Thymus (tissue), 11 donors: Measurements from ENCODE around the gene PERP. TPM values are rescaled to one million over a fixed set of nuclear protein-coding genes. Genes with fewer than 3 reads are reported as not detected.

Source experiments
- DNase-seq, 9 donors: peaks; one replicate each; pipeline ENCODE4 v3.0.0-alpha.2; 2013; ENCODE audit warnings: low spot score in 9 of 9, low read depth in 6 of 9, missing footprints in 1 of 9
- H3K27ac ChIP-seq, 2 donors: one replicate each; pipeline ENCODE4 v1.5.1; 2013; ENCODE audit warnings: control low read depth in 1 of 2, low read depth in 1 of 2, low read length in 1 of 2, mild to moderate bottlenecking in 1 of 2, moderate library complexity in 1 of 2
- H3K27me3 ChIP-seq, 2 donors: one replicate each; pipeline ENCODE4 v1.5.1; 2013; ENCODE audit warnings: low read length in 1 of 2; ENCODE audit not compliant: control insufficient read depth in 2 of 2, insufficient read depth in 1 of 2
- H3K36me3 ChIP-seq, 2 donors: one replicate each; pipeline ENCODE4 v1.5.1; 2013; ENCODE audit warnings: low read length in 1 of 2, mild to moderate bottlenecking in 1 of 2, moderate library complexity in 1 of 2; ENCODE audit not compliant: control insufficient read depth in 2 of 2, insufficient read depth in 2 of 2
- H3K4me1 ChIP-seq, 2 donors: one replicate each; pipeline ENCODE4 v1.5.1; 2013; ENCODE audit warnings: low read length in 2 of 2; ENCODE audit not compliant: control insufficient read depth in 2 of 2, insufficient read depth in 2 of 2
- H3K4me3 ChIP-seq, 2 donors: one replicate each; pipeline ENCODE4 v1.5.1; 2013; ENCODE audit warnings: low read length in 2 of 2, control low read depth in 1 of 2, mild to moderate bottlenecking in 1 of 2
- H3K9me3 ChIP-seq, 2 donors: one replicate each; pipeline ENCODE4 v1.5.1; 2013; ENCODE audit warnings: low read length in 1 of 2, mild to moderate bottlenecking in 1 of 2; ENCODE audit not compliant: control insufficient read depth in 2 of 2, insufficient read depth in 1 of 2
- WGBS: extraction: QIAGEN DNeasy Blood & Tissue Kit; methylation state at CpG from one replicate; pipeline ENCODE4 v1.1.7; 2013; 5-methylcytosine and 5-hydroxymethylcytosine counted together
- polyA plus RNA-seq: library from polyadenylated mRNA; stranded (reverse); fragments of 200-250 nt; gene quantifications from one replicate; pipeline ENCODE4 v1.2.3, GENCODE V29; 2013
- total RNA-seq: library from RNA; stranded (reverse); fragments of 120-200 nt; gene quantifications from one replicate; pipeline ENCODE4 v1.2.4, GENCODE V29; 2013
- donor health status: healthy.

Gene PERP
- total and polyA plus RNA-seq, 2 donors, result 8.4 to 182 TPM

DNA sequence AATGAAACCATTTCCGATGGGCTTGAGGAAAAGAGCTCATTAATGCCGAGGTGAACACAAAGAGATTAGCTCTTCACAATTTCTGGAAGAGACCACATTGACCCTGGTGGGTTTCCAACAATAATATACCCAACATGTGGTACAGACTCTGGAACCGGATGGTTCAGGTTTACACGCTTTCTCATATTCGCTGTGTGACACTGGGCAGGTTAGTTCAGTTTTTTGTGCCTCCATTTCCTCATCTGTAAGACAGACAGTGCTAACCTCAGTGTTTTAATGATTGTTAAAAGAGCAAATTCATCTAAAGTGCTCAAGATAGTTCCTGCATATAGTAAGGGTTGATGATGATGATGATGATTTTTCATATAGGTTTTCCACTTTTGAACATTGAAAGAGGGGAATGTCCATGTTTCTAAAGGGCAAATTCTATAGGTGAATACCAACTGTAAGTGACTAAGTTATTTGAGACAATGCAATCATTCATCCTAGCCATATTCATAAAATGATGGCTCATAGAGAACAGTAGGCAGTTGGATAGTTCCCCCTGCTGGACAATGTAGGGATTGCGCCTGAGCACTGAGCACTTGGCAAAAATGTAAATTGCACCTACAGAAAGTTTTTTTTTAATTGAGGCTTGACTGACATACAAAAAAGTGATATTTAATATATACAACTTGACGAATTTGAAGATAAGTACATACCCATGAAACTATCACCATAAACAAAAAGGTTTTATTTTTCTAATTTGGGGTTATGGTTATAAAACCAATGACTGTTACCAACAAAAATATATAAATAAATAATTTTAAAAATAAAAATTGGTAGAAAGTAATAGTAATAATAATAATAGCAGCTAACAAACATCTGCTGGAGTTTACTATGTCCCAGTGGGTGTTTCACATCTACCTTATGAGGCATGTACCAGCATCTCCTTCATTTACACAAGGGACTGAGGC is 2.1 kb upstream of the PERP start:
- no peaks in the 10 kb centered on the region for H3K9me3 ChIP-seq
- H3K27me3 ChIP-seq, result peaks cover 37 to 54% of the 10 kb centered on the region in 2 donors
- H3K4me3 ChIP-seq, result no peak overlapping the region
- no peaks in the 10 kb centered on the region for H3K36me3 ChIP-seq
- H3K27ac ChIP-seq, result no peak overlapping the region
- peaks cover 2 to 10% of the 10 kb centered on the region in 2 donors for H3K4me1 ChIP-seq
- WGBS, result 51% methylated on average over 7 of the region's 7 CpGs
- peak in 8 of 9 donors; percentile 42 to 82 (median 64) for DNase-seq

DNA sequence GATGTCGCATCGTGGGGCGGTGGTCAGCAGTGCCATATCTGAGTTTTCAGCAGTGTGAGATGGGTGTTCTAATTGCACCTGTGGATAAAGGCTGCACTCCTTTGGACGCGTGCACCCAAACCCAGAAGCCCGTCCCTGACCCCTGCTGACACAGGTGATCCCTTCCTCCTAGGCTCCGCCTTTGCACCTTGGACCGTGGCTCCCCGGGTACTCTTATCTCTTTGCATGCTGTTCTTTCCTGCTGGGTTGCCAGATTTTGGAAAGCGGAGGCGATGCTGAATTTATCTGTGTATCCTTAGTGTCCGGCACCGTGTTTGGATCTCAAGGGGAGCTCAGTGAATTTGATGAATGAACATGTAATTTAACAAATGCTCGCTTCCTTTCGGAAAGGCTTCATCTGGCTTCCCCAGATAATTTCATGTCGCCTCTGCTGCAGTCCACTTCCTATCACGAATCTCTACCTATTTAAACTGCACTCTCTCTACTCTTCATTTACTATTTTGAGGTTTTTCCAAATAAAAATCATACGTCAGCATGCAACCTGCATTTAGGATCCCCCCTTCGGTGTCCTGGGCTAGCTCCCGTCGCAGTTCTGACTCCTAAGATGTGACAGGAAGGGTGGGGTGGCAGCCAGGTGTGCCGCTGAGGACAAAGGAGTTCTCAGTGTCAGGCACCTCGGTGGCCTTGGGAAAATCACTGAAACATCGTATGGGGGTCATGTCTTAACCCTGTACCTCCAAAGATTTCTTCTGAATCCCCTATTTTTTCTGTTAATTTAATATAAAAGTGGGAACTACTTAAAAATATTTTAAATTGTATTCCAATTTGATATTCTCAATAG is 753 bp upstream of the PERP start:
- Histone ChIP-seq H3K9me3 (no peaks in the 10 kb centered on the region), H3K36me3 (no peaks in the 10 kb centered on the region), H3K27me3 (peaks cover 37 to 63% of the 10 kb centered on the region in 2 donors), H3K4me1 (peaks cover 2 to 10% of the 10 kb centered on the region in 2 donors), H3K4me3 (peak overlapping the region in 1 of 2 donors; percentile 56), H3K27ac (peak overlapping the region in 1 of 2 donors; percentile 65)
- WGBS, result 9% methylated on average over 24 of the region's 24 CpGs
- DNase-seq, result peak in 1 of 9 donors; percentile 16

DNA sequence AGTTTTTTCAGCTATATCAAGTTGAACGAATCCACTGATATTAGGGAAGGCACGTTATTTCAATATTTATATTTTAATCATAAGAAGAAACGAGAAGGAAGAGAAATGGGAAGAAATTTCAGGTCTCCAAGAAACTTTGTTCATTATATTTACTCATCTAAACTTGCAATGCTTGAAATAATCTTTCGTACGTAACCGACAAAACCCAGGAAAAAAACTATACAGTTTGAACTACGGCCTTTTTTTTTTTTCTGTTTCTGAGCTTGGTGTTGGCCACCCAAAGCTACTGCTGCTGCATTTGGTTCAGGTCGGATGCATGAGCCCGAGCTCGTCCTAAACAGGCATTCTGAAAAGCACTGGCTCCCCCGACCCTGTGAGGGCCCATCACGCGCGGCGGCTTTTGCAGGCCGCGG is 548 bp downstream of the PERP start:
- peak in 1 of 9 donors; percentile 36 for DNase-seq
- 4% methylated on average over 17 of the region's 17 CpGs for WGBS
- Histone ChIP-seq H3K4me3 (peak overlapping the region; percentile 31 to 56), H3K9me3 (no peaks in the 10 kb centered on the region), H3K27me3 (peaks cover 37 to 63% of the 10 kb centered on the region in 2 donors), H3K27ac (peak overlapping the region in 1 of 2 donors; percentile 58), H3K36me3 (no peaks in the 10 kb centered on the region), H3K4me1 (peaks cover 2 to 10% of the 10 kb centered on the region in 2 donors)

- peak overlapping the region; percentile 19 for H3K27ac ChIP-seq
- peaks cover 2 to 10% of the 10 kb centered on the region in 2 donors for H3K4me1 ChIP-seq
- H3K27me3 ChIP-seq, result peaks cover 37 to 63% of the 10 kb centered on the region in 2 donors
- 28% methylated on average over 10 of the region's 10 CpGs for WGBS
- DNase-seq, result peak in 1 of 9 donors; percentile 13
- no peaks in the 10 kb centered on the region for H3K9me3 ChIP-seq
- peak overlapping the region; percentile 14 to 22 for H3K4me3 ChIP-seq
- no peaks in the 10 kb centered on the region for H3K36me3 ChIP-seq
Observed at GRCh38 chr6:138105880-138106664, 1.1 kb downstream of the PERP start.

- peaks cover 37 to 63% of the 10 kb centered on the region in 2 donors for H3K27me3 ChIP-seq
- no peak overlapping the region for H3K4me3 ChIP-seq
- H3K27ac ChIP-seq, result no peak overlapping the region
- no peak for DNase-seq
- peaks cover 2 to 10% of the 10 kb centered on the region in 2 donors for H3K4me1 ChIP-seq
- WGBS, result 87% methylated on average over 5 of the region's 5 CpGs
- no peaks in the 10 kb centered on the region for H3K9me3 ChIP-seq
- no peaks in the 10 kb centered on the region for H3K36me3 ChIP-seq
Observed at GRCh38 chr6:138105446-138105845, 1.8 kb downstream of the PERP start.

DNA sequence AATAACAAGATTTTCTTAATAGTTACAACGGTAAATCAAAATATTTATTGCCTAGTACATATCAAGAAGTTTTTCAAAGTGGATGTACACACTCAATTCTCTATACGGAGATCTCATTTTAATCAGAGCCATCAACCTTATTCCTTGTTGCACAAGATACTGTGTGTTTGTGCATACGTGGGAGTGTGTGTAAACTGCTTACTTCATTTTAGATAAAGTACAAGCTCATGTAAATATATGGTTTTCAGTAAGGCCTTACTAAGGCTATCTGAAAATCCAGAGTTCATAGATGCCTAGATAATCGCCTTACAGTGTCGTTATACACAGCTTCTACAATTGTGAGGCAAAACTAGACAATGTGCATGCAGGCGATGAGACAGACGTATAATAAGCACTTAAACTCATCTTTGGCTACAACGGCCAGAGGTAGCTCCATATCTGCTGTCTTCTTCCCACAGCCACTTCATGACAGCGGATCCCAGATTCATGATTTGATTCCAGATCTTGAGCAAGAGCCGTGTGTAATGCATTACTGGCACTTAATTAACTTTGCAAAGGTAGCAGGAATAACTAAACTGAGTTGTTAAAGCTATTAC is 2.5 kb downstream of the PERP start:
- no peak for DNase-seq
- Histone ChIP-seq H3K4me3 (no peak overlapping the region), H3K27me3 (peaks cover 37 to 62% of the 10 kb centered on the region in 2 donors), H3K36me3 (no peaks in the 10 kb centered on the region), H3K4me1 (peaks cover 2 to 10% of the 10 kb centered on the region in 2 donors), H3K27ac (no peak overlapping the region), H3K9me3 (no peaks in the 10 kb centered on the region)
- 95% methylated on average over 10 of the region's 10 CpGs for WGBS

DNA sequence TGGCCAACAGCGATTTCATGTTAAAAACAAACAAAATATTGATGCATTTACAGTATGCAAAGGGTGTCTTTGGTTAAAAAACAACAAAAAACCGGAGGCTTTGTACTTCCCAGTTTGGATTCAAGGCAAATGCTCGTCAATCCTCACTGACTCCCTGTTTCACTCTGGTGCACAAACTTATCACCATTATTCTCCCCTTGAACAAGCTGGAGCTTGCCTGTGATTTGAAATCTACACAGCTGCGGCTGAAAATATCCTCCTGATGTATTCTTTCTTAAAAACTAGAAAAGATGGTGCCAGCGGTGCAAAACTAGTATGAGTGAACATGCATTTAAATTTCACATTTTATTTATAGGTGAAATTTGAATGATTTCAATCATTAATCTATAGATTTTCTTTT is 3.3 kb downstream of the PERP start:
- WGBS, result 92% methylated on average over 5 of the region's 5 CpGs
- DNase-seq, result no peak
- Histone ChIP-seq H3K27ac (no peak overlapping the region), H3K36me3 (no peaks in the 10 kb centered on the region), H3K4me1 (peaks cover 2 to 10% of the 10 kb centered on the region in 2 donors), H3K4me3 (no peak overlapping the region), H3K27me3 (peaks cover 33 to 58% of the 10 kb centered on the region in 2 donors), H3K9me3 (no peaks in the 10 kb centered on the region)
